NCI-H345 (cell line): ENCODE data around the gene CYP2R1.

Experiments used
- DNase-seq: peaks from one replicate; lab custom pipeline; 2025; lab: John Stamatoyannopoulos, UW

The CYP2R1 gene, protein sequence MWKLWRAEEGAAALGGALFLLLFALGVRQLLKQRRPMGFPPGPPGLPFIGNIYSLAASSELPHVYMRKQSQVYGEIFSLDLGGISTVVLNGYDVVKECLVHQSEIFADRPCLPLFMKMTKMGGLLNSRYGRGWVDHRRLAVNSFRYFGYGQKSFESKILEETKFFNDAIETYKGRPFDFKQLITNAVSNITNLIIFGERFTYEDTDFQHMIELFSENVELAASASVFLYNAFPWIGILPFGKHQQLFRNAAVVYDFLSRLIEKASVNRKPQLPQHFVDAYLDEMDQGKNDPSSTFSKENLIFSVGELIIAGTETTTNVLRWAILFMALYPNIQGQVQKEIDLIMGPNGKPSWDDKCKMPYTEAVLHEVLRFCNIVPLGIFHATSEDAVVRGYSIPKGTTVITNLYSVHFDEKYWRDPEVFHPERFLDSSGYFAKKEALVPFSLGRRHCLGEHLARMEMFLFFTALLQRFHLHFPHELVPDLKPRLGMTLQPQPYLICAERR

GRCh38 chr11:14892036-14892556, at the start of gene CYP2R1:
CYP2R1 (minus strand) TSS chr11:14892231; CDS start chr11:14892205, 26 bp downstream.
- peak; percentile 98 for DNase-seq

DNA sequence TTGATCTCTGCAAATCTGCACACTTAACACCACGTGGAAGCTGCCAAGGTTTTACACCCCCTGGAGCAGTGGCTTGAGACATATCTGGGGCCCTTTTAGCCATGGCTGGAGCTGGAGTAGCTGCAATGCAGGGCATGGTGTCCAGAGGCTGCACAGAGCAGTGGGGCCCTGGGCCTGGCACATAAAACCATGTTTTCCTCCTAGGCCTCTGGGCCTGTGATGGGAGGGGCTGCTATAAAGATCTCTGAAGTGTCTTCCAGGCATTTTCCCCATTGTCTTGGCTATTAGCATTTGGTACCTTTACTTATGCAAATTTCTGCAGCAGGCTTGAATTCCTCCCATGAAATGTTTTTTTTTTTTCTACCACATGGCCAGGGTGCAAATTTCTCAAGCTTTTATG, 46.9 kb upstream of the CYP2R1 start:
- no peak for DNase-seq

GRCh38 chr11:14934641-14935351, 42.8 kb upstream of the CYP2R1 start:
- DNase-seq: no peak

DNA sequence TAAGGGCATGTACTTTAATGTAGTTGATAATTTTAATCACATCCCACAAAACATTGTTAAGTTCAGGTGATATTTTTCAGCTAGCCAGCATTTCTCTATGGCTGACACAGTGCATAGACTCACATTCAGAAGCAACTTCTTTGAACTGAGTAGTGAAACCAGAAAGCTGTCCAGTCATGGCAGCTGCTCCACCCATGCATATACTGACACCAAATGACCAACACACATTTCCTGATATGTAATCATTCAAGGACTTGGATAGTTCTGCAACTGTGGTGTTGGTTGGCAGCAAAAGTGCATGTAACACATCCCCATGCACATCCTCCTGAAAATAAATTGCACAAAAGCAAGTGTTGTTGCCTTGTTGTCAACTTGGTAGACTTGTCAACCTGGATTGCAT, 40.4 kb upstream of the CYP2R1 start:
- no peak for DNase-seq

DNA sequence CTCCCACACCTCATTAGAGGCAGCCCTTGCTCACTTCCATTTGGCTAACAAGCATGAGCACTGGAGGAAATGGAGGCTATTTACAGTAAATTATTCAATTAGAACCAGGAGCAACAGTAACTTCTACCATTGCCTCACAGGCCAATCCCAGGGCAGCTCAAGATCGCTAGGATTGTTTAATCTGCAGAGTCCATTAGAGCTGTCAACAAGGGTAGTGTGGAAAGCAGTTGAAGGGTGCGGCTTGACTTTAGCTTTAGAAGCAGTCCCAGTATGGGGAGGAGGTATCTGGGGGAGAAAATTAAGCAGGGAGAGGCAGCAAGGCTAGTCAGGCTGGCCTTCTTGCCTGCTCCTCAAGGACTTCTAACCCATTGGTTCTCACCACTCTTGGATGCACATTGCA, 38.3 kb upstream of the CYP2R1 start:
- DNase-seq: no peak

DNA sequence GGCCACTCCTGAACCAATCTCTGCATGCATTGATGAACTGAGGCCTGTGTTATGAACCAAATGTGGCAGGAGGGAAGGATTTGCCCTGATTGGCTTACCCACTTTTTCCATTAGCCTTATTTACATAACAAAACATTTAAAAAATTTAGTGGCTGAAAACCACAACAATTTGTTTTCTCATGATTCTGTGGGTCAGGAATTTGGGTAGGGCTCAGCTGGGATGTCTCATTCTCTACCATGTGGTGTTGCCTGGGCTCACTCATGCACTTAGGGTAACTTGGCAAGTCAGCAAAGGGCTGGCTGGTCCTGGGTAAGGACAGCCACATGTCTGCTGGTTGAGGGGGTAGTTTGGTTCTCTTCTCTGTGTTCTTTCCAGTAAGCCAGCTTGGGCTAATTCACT, 35.1 kb upstream of the CYP2R1 start:
- no peak for DNase-seq

DNA sequence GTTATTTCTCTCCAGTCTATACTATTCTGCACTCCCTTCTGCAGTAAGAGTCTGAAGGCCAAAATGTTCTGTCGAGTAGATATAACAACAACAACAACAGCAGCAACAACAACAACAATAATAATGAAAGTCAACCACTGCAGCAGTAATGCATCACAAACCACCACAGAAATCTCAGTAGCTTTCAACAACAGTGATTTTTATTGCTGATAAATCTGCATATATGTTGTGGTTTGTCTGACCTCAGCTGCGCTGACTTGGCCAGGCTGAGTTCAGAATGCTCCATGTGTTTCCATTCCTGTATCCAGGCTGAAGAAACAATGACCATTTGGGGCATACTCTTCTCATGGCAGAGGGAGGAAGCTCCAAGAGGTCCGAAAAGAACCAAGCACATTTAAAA, 32.3 kb upstream of the CYP2R1 start:
- no peak for DNase-seq

- no peak for DNase-seq
Observed at GRCh38 chr11:14916403-14916802, 24.4 kb upstream of the CYP2R1 start.

DNA sequence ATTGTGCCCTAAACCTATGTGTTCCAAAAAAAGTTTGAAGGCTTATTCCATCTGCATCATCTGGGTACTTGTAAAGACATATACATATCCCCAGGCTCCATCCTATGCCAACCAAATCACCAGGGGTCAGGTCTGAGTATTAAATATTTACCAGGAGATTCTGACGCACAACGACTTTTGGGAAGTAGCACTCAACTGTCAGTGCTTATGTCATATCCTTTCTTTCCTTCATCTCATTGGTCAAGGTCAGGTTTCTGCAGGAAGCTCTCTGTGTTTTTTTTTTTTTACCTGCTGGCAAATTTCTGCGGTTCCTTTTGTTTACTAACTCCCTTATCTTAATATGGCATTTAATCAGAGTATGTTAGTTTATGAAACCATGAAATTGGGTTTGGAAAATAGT, 22.5 kb upstream of the CYP2R1 start:
- no peak for DNase-seq

- peak; percentile 81 for DNase-seq
Observed at GRCh38 chr11:14908214-14908880, 16.3 kb upstream of the CYP2R1 start.

- DNase-seq: peak; percentile 94
Observed at GRCh38 chr11:14907411-14908213, 15.6 kb upstream of the CYP2R1 start.

DNA sequence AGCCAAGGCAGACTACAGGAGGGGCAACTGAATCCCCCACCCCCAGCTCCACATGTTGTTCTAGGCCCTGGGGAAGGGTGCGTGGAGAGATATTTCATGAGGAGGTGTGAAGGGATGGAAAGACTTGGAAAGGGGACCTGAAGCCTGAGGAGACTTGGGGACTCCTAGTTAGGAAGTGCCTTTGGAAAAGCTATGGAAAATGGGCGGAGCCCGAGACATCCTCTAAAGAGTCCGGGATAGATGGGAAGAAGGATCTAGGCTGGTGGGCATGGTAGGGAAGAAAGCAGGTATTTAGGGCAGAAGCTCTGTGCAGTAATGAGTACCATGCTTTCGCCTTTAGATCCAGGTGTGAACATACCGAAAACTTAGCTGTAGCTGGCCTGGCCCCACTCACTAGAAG, 15.0 kb upstream of the CYP2R1 start:
- no peak for DNase-seq

DNA sequence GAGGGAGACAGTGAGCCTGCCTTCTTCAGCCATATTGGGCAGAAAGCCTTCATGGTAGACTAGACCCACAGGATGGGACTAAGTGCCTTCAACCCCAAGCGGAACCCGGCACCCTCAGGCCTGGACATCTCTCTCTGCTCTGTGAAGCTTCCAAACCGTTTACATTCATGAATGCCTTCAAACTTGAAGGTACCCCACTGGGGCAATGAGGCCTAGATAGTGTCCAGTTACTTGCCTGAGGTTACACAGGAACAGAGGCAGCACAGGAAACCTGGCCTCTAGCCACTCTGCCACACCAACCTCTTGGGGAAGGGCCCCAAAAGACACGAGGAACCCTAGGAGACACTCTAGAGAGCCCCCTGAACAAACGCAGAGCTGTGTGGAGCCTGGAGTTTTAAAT, 14.5 kb upstream of the CYP2R1 start:
- DNase-seq: no peak

DNA sequence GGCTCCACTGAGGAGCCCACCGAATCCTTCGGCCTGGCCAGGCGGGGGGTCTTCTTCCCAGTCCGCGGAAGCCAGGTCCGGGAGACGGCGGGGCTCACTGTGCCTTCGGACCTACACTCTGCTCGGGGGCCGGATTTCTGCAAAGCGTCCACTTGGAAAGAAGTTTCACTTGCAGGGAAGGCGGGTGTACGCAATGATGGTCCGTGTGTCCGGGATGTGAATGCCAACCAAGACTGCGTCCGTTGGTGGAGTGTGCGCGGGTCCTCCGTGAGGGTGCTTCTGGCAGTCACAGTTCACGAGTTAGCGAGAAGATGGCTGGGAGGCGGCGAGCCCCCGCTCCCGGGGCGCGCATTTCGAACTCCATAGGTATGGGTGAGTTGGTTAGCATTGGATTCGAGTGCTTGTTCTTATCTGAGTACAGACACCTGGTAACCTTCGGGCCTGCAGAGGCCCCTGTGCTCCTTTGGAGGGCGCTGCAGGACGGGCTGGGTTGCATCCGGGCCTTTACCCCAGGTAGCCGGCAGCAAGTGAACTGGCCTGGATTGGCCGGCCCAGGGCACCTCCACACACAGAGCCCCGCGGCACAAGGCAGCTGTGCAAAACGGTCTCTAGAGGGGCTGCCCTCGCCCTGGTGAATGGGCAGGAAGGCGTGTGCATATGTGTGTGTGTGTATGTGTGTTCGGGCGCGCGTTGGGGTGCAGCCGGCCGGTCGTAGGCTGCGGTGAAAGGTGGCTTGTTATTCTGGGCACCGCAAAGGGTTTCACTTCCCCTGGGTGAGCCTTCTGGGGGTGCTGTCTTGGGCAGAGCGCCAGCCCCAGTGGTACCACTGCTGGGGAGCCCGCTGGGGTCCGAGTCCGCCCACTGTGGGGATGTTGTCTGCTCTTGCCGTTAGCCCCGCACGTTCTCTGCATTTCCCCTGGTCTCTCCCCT, 13.3 kb upstream of the CYP2R1 start:
- DNase-seq: no peak

DNA sequence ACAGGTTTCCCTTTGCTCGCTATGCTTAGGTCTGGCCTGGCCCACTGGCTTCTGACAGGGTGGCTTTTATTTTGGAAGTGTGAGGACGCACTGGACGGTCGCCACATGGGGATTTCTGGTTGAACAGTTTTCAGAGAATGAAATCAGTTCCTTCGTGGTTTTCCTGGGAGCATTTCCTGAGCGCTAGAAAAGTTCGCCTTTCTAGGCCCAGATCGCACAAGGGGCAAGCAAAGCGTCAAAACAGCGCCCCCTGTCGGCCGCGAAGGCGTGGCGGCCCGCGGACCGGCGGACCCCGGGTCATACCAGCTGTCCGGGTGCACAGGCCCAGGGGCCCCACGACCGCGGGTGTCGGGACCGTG, 12.7 kb upstream of the CYP2R1 start:
- no peak for DNase-seq

DNA sequence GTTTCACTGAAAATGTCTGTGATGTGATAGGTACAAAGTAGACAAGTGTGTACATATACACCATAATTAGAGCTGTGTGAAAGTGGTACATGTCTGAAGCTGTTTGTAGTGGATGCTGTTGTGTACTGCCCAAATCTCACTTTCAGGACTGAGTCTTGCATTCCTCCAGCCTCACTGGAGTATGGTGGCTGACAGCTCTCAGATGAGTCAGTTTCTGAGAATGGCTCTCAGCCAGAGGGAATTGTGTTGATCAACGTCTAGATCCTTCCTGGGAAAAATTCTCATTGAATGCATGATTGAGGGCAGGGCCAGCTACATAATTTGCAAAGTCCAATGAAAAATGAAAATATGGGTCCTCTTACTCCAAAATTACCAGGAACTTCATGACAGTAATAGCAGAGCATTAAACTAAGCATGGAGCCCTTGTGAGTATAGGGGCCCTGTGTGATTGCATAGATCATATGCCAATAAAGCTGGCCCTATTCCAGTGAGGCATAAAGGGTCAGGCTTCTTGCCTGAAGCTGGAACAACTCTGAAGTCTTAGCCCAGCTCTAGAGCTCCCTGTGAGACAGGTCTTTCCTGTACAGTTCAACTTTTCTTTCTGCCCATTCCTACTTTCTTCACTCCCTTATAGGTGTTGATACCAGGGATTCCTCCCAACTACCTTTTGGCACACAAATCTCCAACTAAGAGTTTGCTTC, 10.8 kb upstream of the CYP2R1 start:
- DNase-seq: no peak

- no peak for DNase-seq
Observed at GRCh38 chr11:14898906-14899305, 6.9 kb upstream of the CYP2R1 start.

DNA sequence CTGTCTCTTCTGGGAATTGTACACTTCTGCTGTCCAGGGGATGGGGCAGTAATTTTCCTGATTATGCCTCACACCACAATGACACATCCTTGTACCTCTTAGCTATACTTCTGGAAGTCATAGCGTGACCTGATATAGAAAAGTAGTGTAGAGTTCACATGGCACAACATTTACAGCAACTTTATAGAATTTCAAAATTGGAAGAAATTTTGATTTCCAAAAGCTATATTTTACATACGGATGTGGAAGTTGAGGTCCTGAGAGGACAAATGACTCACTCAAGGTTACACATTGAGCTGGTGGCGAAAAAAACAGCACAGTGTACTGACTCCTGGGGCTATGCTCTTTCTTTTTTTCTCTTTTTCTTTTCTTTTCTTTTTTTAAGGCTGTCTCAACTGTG, 6.3 kb upstream of the CYP2R1 start:
- no peak for DNase-seq

DNA sequence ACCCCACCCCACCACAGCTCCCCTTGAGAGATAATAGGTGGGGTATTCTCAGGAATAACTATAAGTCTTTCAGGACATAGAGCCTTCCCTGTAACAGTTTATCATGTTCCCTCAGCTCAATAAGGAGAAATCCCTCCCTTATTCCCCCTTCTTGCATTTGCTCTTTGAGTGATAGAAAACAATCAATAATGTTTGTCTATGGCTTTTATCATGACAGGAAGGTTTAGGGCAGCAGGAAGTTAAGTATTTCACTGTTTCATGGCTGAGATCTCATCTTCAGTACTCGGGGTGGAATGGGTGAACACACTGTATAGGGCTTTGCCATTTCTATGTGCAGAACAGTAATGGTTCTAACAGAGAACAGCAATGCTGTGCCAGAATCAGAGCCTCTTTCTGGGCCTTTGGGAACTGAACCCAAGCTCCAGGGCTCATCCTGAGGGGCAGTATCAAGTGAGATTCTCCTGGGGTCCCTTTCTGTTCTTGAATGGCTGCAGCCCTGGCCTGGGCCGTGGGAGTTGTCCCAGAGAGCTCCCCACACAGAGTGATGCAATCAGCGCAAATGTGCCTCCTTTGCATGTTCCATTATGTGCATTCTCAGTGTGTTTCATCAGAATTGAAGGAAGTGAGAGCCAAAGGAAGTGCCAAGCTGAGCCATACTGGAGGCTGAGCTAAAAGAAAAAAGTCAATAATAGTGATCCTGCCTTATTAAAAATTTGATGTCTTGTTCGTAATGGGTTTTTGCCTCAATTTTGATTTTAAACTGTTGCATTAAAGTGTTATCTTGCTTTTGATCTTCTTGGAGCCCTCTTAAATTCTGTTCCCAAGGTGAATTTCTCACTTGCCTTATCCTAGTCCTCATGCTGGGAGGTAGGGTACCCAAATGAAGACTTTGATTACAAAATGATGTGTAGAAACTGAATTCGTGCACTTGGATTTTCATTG, 2.9 kb upstream of the CYP2R1 start:
- no peak for DNase-seq
